ENCODE measurements around the gene NTF3. TPM values are rescaled to one million over a fixed set of nuclear protein-coding genes. Genes with fewer than 3 reads are reported as not detected.
A peak's percentile ranks its signal among the peaks of the same experiment; 100 is the strongest.

NTF3 gene
- total RNA-seq, 3 donors from 2014 or later: 0.88 to 1.3 TPM; not detected in 1

DNA sequence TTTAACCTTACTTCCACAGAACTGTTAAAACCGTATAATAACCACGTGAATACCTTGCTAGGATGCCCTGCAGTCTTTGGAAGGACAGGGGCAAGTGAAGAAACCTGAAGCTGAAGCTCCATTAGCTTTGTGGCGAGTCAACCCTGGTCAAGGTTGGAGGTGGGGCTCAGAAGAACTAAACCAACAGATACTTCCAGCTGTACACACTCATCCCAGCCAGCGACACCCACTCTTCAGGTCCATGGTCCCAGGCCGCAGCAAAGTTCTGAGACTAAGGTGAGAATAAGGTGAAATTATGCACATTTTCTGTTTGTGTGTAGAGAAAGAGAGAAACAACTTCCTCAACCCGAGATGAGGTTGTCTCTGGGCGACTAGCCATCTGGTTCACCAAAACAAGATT, 77.6 kb downstream of the NTF3 start:
- no peak for TF ChIP-seq POLR2AphosphoS5 (IDR thresholded peaks at IDR 0.05)
- no peak for TF ChIP-seq CTCF (IDR thresholded peaks at IDR 0.05)
- TF ChIP-seq POLR2A (IDR thresholded peaks at IDR 0.05): no peak
- Histone ChIP-seq H3K27me3 (no peaks in the 10 kb centered on the region), H3K4me3 (no peak overlapping the region), H3K27ac (no peak overlapping the region), H3K9me3 (no peaks in the 10 kb centered on the region), H3K36me3 (no peaks in the 10 kb centered on the region), H3K4me1 (no peaks in the 10 kb centered on the region)
- peak in 1 of 2 donors; percentile 3 for DNase-seq (ENCODE audit: low spot score in 2 of 2)
- intact Hi-C loops (cut with DNase I; ENCODE audit: low total_unique reads): no loop called here

DNA sequence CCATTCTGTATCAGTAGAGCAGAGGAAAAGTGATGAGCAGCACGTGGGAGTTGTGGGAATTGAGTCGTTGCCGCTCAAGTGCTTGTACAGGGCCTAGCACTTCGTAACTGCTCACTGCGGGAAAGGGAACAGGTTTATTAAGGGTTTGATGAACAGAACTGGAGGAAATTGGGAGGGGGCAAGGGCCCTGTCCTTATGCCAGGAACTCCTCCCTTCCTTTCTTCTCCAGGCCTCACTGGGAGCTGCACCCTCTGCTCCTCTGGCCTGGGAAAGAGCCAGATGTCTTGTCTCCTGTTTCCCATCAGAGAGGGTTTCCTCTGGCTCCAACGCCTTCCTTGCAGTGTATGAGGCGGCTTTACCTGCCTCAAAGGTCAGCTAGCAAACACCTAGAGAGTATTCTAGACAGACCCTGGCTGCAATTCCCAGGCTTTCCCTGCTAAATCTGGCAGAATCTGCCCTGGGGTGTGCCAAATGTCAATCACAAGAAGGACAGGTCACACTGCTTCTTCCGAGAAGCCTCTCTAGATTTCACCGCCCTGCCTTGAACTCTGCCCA, 78.4 kb downstream of the NTF3 start:
- intact Hi-C loops (cut with DNase I; ENCODE audit: low total_unique reads): no loop called here
- no peaks in the 10 kb centered on the region for H3K36me3 ChIP-seq
- H3K4me1 ChIP-seq: no peaks in the 10 kb centered on the region
- TF ChIP-seq POLR2AphosphoS5 (IDR thresholded peaks at IDR 0.05) (no peak), POLR2A (IDR thresholded peaks at IDR 0.05) (no peak), CTCF (IDR thresholded peaks at IDR 0.05) (no peak)
- no peak overlapping the region for H3K4me3 ChIP-seq
- H3K27ac ChIP-seq: no peak overlapping the region
- peak in 1 of 2 donors; percentile 5 for DNase-seq (ENCODE audit: low spot score in 2 of 2)
- H3K9me3 ChIP-seq: no peaks in the 10 kb centered on the region
- no peaks in the 10 kb centered on the region for H3K27me3 ChIP-seq

GRCh38 chr12:5511256-5511643, 79.3 kb downstream of the NTF3 start:
- Histone ChIP-seq H3K27ac (no peak overlapping the region), H3K9me3 (no peaks in the 10 kb centered on the region), H3K36me3 (no peaks in the 10 kb centered on the region), H3K4me3 (peak overlapping the region in 1 of 3 donors; percentile 31), H3K27me3 (no peaks in the 10 kb centered on the region), H3K4me1 (no peaks in the 10 kb centered on the region)
- TF ChIP-seq POLR2A (IDR thresholded peaks at IDR 0.05) (no peak), POLR2AphosphoS5 (IDR thresholded peaks at IDR 0.05) (no peak), CTCF (IDR thresholded peaks at IDR 0.05) (no peak)
- intact Hi-C loops (cut with DNase I; ENCODE audit: low total_unique reads): no loop called here
- DNase-seq (ENCODE audit: low spot score in 2 of 2): no peak

- intact Hi-C loops (cut with DNase I; ENCODE audit: low total_unique reads): no loop called here
- no peaks in the 10 kb centered on the region for H3K27me3 ChIP-seq
- DNase-seq (ENCODE audit: low spot score in 2 of 2): peak in 1 of 2 donors; percentile 10
- H3K36me3 ChIP-seq: no peaks in the 10 kb centered on the region
- peak overlapping the region in 1 of 3 donors; percentile 31 for H3K4me3 ChIP-seq
- H3K4me1 ChIP-seq: no peaks in the 10 kb centered on the region
- no peak overlapping the region for H3K27ac ChIP-seq
- no peaks in the 10 kb centered on the region for H3K9me3 ChIP-seq
- TF ChIP-seq POLR2AphosphoS5 (IDR thresholded peaks at IDR 0.05): no peak
- no peak for TF ChIP-seq CTCF (IDR thresholded peaks at IDR 0.05)
- TF ChIP-seq POLR2A (IDR thresholded peaks at IDR 0.05): no peak
Measured at GRCh38 chr12:5511644-5512600, 80.0 kb downstream of the NTF3 start.

GRCh38 chr12:5512601-5512970, 80.7 kb downstream of the NTF3 start:
- TF ChIP-seq POLR2A (IDR thresholded peaks at IDR 0.05) (no peak), CTCF (IDR thresholded peaks at IDR 0.05) (no peak), POLR2AphosphoS5 (IDR thresholded peaks at IDR 0.05) (no peak)
- intact Hi-C loops (cut with DNase I; ENCODE audit: low total_unique reads): no loop called here
- H3K4me3 ChIP-seq: no peak overlapping the region
- peak in 1 of 2 donors; percentile 7 for DNase-seq (ENCODE audit: low spot score in 2 of 2)
- H3K27me3 ChIP-seq: no peaks in the 10 kb centered on the region
- no peaks in the 10 kb centered on the region for H3K36me3 ChIP-seq
- no peaks in the 10 kb centered on the region for H3K4me1 ChIP-seq
- no peaks in the 10 kb centered on the region for H3K9me3 ChIP-seq
- no peak overlapping the region for H3K27ac ChIP-seq
